Kidney (tissue), 14 donors: ENCODE results near the gene TMEM266. TPM values are rescaled to one million over a fixed set of nuclear protein-coding genes. Genes with fewer than 3 reads are reported as not detected.

Source experiments
- DNase-seq, 5 donors: peaks; one replicate each; pipeline ENCODE4 v3.0.0-alpha.2; 2013 to 2020
- FAIRE-seq: peaks from 2 replicates; lab custom pipeline; 2012; peaks lifted over from hg19 to GRCh38; lab: Jason Lieb, UNC
- H3K27ac ChIP-seq, 2 donors: one replicate each; pipeline ENCODE4 v1.7.0; 2013; ENCODE audit warnings: low read depth in 2 of 2, low read length in 2 of 2, inconsistent platforms in 1 of 2
- H3K27me3 ChIP-seq: one replicate; pipeline ENCODE4 v1.7.1; 2013; ENCODE audit warnings: low read length, inconsistent platforms; ENCODE audit not compliant: control insufficient read depth, insufficient read depth
- H3K36me3 ChIP-seq, 3 donors: one replicate each; pipeline versions ENCODE4 v1.7.0 to v1.7.1; 2013; ENCODE audit warnings: low read length in 3 of 3, control low read depth in 1 of 3, inconsistent platforms in 1 of 3; ENCODE audit not compliant: insufficient read depth in 3 of 3, control insufficient read depth in 2 of 3
- H3K4me1 ChIP-seq, 3 donors: one replicate each; pipeline versions ENCODE4 v1.7.0 to v1.7.1; 2013; ENCODE audit warnings: low read length in 3 of 3, inconsistent platforms in 1 of 3, low read depth in 1 of 3; ENCODE audit not compliant: control insufficient read depth in 2 of 3, insufficient read depth in 2 of 3
- H3K4me3 ChIP-seq, 3 donors: one replicate each; pipeline versions ENCODE4 v1.7.0 to v1.8.1; 2013; ENCODE audit warnings: low read length in 3 of 3, control low read depth in 1 of 3, inconsistent platforms in 1 of 3
- H3K9ac ChIP-seq, 3 donors: one replicate each; pipeline versions ENCODE4 v1.7.0 to v1.7.1; 2013; ENCODE audit warnings: low read length in 3 of 3, control low read depth in 1 of 3, inconsistent platforms in 1 of 3
- H3K9me3 ChIP-seq, 3 donors: one replicate each; pipeline versions ENCODE4 v1.7.0 to v1.7.1; 2013; ENCODE audit warnings: low read length in 3 of 3, control low read depth in 1 of 3, inconsistent platforms in 1 of 3; ENCODE audit not compliant: control insufficient read depth in 2 of 3, insufficient read depth in 1 of 3
- intact Hi-C: fragments of 100-400 bp; cut with DNase I; formaldehyde crosslinking; loops from one replicate; pipeline ENCODE4 v1.11.1; 2022
- polyA plus RNA-seq: library from polyadenylated mRNA; stranded (reverse); fragments of 350-450 nt; fragmentation: Illumina TruSeq; extraction: RNeasy Lipid Tissue Mini Kit (QIAGEN cat#74804); gene quantifications from one replicate; pipeline ENCODE4 v1.2.3, GENCODE V29; 2014; ENCODE audit warnings: low read depth, low replicate concordance; ENCODE audit not compliant: insufficient read depth
- total RNA-seq: library from RNA; stranded (reverse); fragmentation: NEBNext Ultra II Directional; extraction: Animal tissue kit (Norgen Biotek cat#: 25700); gene quantifications from one replicate; pipeline ENCODE4 v1.2.1, GENCODE V29; 2021
- TF ChIP-seq, protein P1 (sequence below): IDR thresholded peaks from 3 replicates; pipeline ENCODE4 v1.5.1; 2012; ENCODE audit warnings: mild to moderate bottlenecking, moderate library complexity, borderline replicate concordance; ENCODE audit not compliant: insufficient read depth; ENCODE audit errors: extremely low read depth
- donor health status: control.
- donor health status: control.
- donor health status: control.
- donor health status: control.
- donor health status: control.
- donor health status: DM: yes; HTN: yes; CAD: no.
- donor health status: Normal renal cell carcinoma (clear cell type).

TMEM266 gene
- total and polyA plus RNA-seq, 2 donors from 2014 or later: 0.72 to 3.1 TPM

DNA sequence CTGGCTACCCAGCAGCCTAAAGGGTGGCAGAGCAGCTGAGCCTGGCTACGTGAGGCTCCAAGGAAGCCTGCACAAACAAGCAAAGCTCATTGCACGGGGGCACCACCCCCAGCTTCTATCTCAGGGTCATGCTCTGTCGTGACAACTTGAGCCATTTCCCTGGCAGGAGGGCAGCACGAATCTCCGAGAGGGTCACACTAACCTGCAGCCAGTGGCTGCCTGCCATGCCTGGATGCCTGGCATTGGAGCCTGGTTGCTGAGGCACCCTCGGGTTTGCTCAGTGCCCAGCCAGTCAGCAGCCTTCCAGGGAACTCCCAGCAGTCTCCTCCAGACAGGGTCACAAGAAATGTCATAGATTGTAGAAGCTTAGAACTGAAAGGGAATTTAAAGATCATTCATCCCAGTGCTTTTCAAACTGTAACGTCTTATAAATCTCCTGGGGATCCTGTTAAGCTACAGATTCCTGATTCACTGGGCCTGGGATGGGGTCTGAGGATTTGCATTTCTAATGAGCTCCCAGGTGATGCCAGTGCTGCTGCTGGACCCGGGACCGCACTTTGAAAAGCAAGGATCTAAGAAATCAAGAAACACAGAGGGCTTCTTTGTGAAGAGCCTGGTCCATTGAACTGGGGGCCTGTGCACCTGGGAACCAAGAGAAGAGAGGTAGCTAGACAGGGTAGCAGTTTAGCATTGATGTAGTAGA is 48.4 kb downstream of the TMEM266 start:
- DNase-seq: peak in 4 of 5 donors; percentile 19 to 36 (median 24)
- Histone ChIP-seq H3K4me3 (no peak overlapping the region), H3K27me3 (no peaks in the 10 kb centered on the region), H3K9ac (no peak overlapping the region), H3K27ac (no peak overlapping the region), H3K4me1 (no peaks in the 10 kb centered on the region), H3K9me3 (no peaks in the 10 kb centered on the region), H3K36me3 (no peaks in the 10 kb centered on the region)
- TF ChIP-seq, protein P1, sequence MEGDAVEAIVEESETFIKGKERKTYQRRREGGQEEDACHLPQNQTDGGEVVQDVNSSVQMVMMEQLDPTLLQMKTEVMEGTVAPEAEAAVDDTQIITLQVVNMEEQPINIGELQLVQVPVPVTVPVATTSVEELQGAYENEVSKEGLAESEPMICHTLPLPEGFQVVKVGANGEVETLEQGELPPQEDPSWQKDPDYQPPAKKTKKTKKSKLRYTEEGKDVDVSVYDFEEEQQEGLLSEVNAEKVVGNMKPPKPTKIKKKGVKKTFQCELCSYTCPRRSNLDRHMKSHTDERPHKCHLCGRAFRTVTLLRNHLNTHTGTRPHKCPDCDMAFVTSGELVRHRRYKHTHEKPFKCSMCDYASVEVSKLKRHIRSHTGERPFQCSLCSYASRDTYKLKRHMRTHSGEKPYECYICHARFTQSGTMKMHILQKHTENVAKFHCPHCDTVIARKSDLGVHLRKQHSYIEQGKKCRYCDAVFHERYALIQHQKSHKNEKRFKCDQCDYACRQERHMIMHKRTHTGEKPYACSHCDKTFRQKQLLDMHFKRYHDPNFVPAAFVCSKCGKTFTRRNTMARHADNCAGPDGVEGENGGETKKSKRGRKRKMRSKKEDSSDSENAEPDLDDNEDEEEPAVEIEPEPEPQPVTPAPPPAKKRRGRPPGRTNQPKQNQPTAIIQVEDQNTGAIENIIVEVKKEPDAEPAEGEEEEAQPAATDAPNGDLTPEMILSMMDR: no peak
- FAIRE-seq: no peak
- intact Hi-C loops: no loop called here

DNA sequence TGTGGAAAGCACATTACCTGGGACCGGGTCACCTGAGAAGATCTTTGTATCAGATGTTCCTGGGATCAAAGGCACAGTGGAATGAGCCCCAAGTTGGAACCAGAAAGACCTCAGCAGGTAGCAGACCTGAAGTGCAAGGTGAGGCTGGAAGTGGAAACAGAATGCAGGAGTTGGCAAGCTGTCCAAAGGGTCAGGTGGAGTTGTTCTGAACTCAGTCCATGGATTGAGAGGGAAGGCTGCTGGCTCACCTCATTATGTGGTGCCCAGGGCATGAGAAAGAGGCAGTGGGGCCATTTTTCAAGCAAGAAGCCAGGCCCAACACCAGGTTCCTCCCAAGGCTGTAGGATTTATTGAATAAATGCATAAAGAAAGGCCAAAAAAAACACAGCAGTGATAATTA is 49.3 kb downstream of the TMEM266 start:
- H3K4me1 ChIP-seq: no peaks in the 10 kb centered on the region
- no peak overlapping the region for H3K27ac ChIP-seq
- H3K36me3 ChIP-seq: no peaks in the 10 kb centered on the region
- H3K4me3 ChIP-seq: no peak overlapping the region
- intact Hi-C loops: no loop called here
- FAIRE-seq (no peak), DNase-seq (no peak)
- no peak overlapping the region for H3K9ac ChIP-seq
- no peaks in the 10 kb centered on the region for H3K9me3 ChIP-seq
- TF ChIP-seq, protein P1: no peak
- no peaks in the 10 kb centered on the region for H3K27me3 ChIP-seq

DNA sequence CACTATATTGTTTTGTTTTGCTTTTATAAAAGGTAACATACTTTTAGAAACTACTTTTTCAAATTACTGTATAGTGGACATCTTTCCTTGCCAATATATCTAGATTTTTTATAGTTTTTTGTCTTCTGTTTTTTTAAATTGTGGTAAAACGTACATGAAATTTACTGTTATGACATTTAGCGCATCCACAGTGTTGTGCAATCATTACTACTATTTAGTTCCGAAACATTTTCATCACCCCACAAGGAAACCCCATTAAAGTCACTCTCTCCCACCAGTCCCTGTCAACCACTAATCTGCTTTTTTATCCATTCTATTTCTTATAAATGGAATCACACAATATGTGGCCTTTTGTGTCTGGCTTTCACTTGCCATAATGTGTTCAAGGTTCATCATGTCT is 54.8 kb downstream of the TMEM266 start:
- Histone ChIP-seq H3K27ac (no peak overlapping the region), H3K9me3 (no peaks in the 10 kb centered on the region), H3K4me3 (no peak overlapping the region), H3K9ac (no peak overlapping the region), H3K4me1 (no peaks in the 10 kb centered on the region), H3K36me3 (no peaks in the 10 kb centered on the region), H3K27me3 (no peaks in the 10 kb centered on the region)
- TF ChIP-seq, protein P1: no peak
- DNase-seq (no peak), FAIRE-seq (no peak)
- intact Hi-C loops: no loop called here
